H9 (cell line): Measurements from ENCODE around the gene MT3. TPM values are rescaled to one million over a fixed set of nuclear protein-coding genes. Genes with fewer than 3 reads are reported as not detected.
A peak's percentile ranks its signal among the peaks of the same experiment; 100 is the strongest.

Source experiments
- DNase-seq: peaks from one replicate; pipeline ENCODE4 v3.0.0-alpha.2; 2017
- H2AFZ ChIP-seq: one replicate; pipeline ENCODE4 v1.6.1; 2013; ENCODE audit warnings: mild to moderate bottlenecking, low read length, control low read depth, moderate library complexity
- H2AK5ac ChIP-seq: 2 replicates; pipeline ENCODE4 v1.6.1; 2013; ENCODE audit warnings: low read length, control low read depth, mixed read lengths; ENCODE audit not compliant: insufficient read length
- H2BK120ac ChIP-seq: one replicate; pipeline ENCODE4 v1.6.1; 2013; ENCODE audit warnings: low read depth, mild to moderate bottlenecking, low read length, control low read depth, inconsistent platforms; ENCODE audit not compliant: poor library complexity, severe bottlenecking
- H2BK12ac ChIP-seq: 2 replicates; pipeline ENCODE4 v1.6.1; 2013; ENCODE audit warnings: low read length, control low read depth, mixed read lengths, low read depth; ENCODE audit not compliant: insufficient read length
- H2BK15ac ChIP-seq: 2 replicates; pipeline ENCODE4 v1.6.1; 2013; ENCODE audit warnings: low read depth, low read length, control low read depth
- H2BK20ac ChIP-seq: one replicate; pipeline ENCODE4 v1.6.1; 2013; ENCODE audit warnings: low read depth, mild to moderate bottlenecking, low read length, control low read depth, inconsistent platforms; ENCODE audit not compliant: poor library complexity, severe bottlenecking
- H2BK5ac ChIP-seq: 2 replicates; pipeline ENCODE4 v1.6.1; 2013; ENCODE audit warnings: low read length, control low read depth, mixed read lengths; ENCODE audit not compliant: insufficient read length
- H3K14ac ChIP-seq: 2 replicates; pipeline ENCODE4 v1.6.1; 2013; ENCODE audit warnings: low read length, control low read depth; ENCODE audit not compliant: insufficient read depth
- H3K18ac ChIP-seq: 2 replicates; pipeline ENCODE4 v1.6.1; 2013; ENCODE audit warnings: low read depth, mild to moderate bottlenecking, mixed read lengths, low read length, control low read depth; ENCODE audit not compliant: insufficient read length
- H3K23ac ChIP-seq: 2 replicates; pipeline ENCODE4 v1.6.1; 2013; ENCODE audit warnings: low read length, control low read depth, mixed read lengths, low read depth; ENCODE audit not compliant: insufficient read length
- H3K23me2 ChIP-seq: 2 replicates; pipeline ENCODE4 v1.6.1; 2013; ENCODE audit warnings: low read depth, mild to moderate bottlenecking, mixed read lengths, low read length, control low read depth; ENCODE audit not compliant: insufficient read length, poor library complexity, severe bottlenecking
- H3K27ac ChIP-seq: 2 replicates; pipeline ENCODE4 v1.5.1; 2013; ENCODE audit warnings: low read length, control low read depth, mixed read lengths, low read depth; ENCODE audit not compliant: insufficient read length
- H3K27me3 ChIP-seq: 2 replicates; pipeline ENCODE4 v1.6.1; 2013; ENCODE audit warnings: low read length, control low read depth, inconsistent platforms; ENCODE audit not compliant: insufficient read depth
- H3K4ac ChIP-seq: 2 replicates; pipeline ENCODE4 v1.6.1; 2013; ENCODE audit warnings: low read depth, mild to moderate bottlenecking, control low read depth, inconsistent platforms, low read length, moderate library complexity
- H3K4me1 ChIP-seq: 2 replicates; pipeline ENCODE4 v1.6.1; 2013; ENCODE audit warnings: low read length, control low read depth, inconsistent platforms; ENCODE audit not compliant: insufficient read depth
- H3K4me2 ChIP-seq: 2 replicates; pipeline ENCODE4 v1.6.1; 2013; ENCODE audit warnings: low read length, control low read depth, mixed read lengths; ENCODE audit not compliant: insufficient read length, insufficient read depth
- H3K56ac ChIP-seq: 2 replicates; pipeline ENCODE4 v1.6.1; 2013; ENCODE audit warnings: low read depth, mild to moderate bottlenecking, mixed read lengths, low read length, control low read depth; ENCODE audit not compliant: insufficient read length
- H3K79me1 ChIP-seq: 2 replicates; pipeline ENCODE4 v1.6.1; 2013; ENCODE audit warnings: low read depth, mild to moderate bottlenecking, moderate library complexity, low read length, control low read depth, inconsistent platforms; ENCODE audit not compliant: insufficient read depth, poor library complexity, severe bottlenecking
- H3K79me2 ChIP-seq: 2 replicates; pipeline ENCODE4 v1.6.1; 2013; ENCODE audit warnings: low read length, control low read depth, inconsistent platforms; ENCODE audit not compliant: insufficient read depth
- H3K9ac ChIP-seq: 2 replicates; pipeline ENCODE4 v1.6.1; 2013; ENCODE audit warnings: low read length, control low read depth, mixed read lengths; ENCODE audit not compliant: insufficient read length; ENCODE audit errors: extremely low read depth
- H3K9me3 ChIP-seq: one replicate; pipeline ENCODE4 v1.6.1; 2013; ENCODE audit warnings: low read depth, low read length, inconsistent platforms; ENCODE audit not compliant: control insufficient read depth
- H3T11ph ChIP-seq: one replicate; pipeline ENCODE4 v1.6.1; 2013; ENCODE audit warnings: mild to moderate bottlenecking, low read length, control low read depth, inconsistent platforms
- H4K20me1 ChIP-seq: one replicate; pipeline ENCODE4 v1.6.1; 2013; ENCODE audit not compliant: control insufficient read depth, insufficient read length, insufficient read depth
- H4K5ac ChIP-seq: 2 replicates; pipeline ENCODE4 v1.6.1; 2013; ENCODE audit warnings: low read depth, mild to moderate bottlenecking, mixed read lengths, low read length, control low read depth; ENCODE audit not compliant: insufficient read length
- H4K8ac ChIP-seq: replicated peaks from 2 replicates; pipeline ENCODE4 v1.6.1; 2013; ENCODE audit warnings: low read length, control low read depth, mixed read lengths, low read depth; ENCODE audit not compliant: insufficient read length
- H4K91ac ChIP-seq: 2 replicates; pipeline ENCODE4 v1.6.1; 2013; ENCODE audit warnings: low read depth, mild to moderate bottlenecking, moderate library complexity, mixed read lengths, low read length, control low read depth; ENCODE audit not compliant: insufficient read length
- H3K27ac Mint-ChIP-seq, 3 experiments: 2 replicates in 2 of 3; 3 replicates in 1 of 3; pipeline ENCODE4 v1.8.0; 2020 to 2021; ENCODE audit warnings: mixed read lengths in 3 of 3, mild to moderate bottlenecking in 1 of 3, moderate library complexity in 1 of 3
- H3K27me3 Mint-ChIP-seq: 2 replicates; pipeline ENCODE4 v1.8.0; 2021; ENCODE audit warnings: low read depth, mild to moderate bottlenecking, moderate library complexity, mixed read lengths
- H3K36me3 Mint-ChIP-seq, 3 experiments: 2 replicates in 2 of 3; 3 replicates in 1 of 3; pipeline ENCODE4 v1.8.0; 2020 to 2021; ENCODE audit warnings: low read depth in 3 of 3, mixed read lengths in 3 of 3; ENCODE audit not compliant: insufficient read depth in 1 of 3
- H3K4me1 Mint-ChIP-seq, 2 experiments: 2 replicates each; pipeline ENCODE4 v1.8.0; 2020; ENCODE audit warnings: mixed read lengths in 2 of 2
- H3K4me3 Mint-ChIP-seq, 2 experiments: 2 replicates in 1 of 2; 3 replicates in 1 of 2; pipeline ENCODE4 v1.8.0; 2020 to 2021; ENCODE audit warnings: mild to moderate bottlenecking in 2 of 2, mixed read lengths in 2 of 2, moderate library complexity in 1 of 2
- H3K9me3 Mint-ChIP-seq, 2 experiments: 2 replicates in 1 of 2; 3 replicates in 1 of 2; pipeline ENCODE4 v1.8.0; 2020; ENCODE audit warnings: mild to moderate bottlenecking in 2 of 2, mixed read lengths in 2 of 2, moderate library complexity in 1 of 2
- WGBS: extraction: QIAGEN DNeasy Blood & Tissue Kit; methylation state at CpG from one replicate; pipeline ENCODE4 v1.1.7; 2013; ENCODE audit warnings: missing lambda C conversion rate, low lambda C conversion rate, mixed read lengths; ENCODE audit not compliant: insufficient read length; ENCODE audit errors: extremely low coverage; 5-methylcytosine and 5-hydroxymethylcytosine counted together
- total RNA-seq: library from RNA; stranded (reverse); gene quantifications from 2 replicates; pipeline ENCODE4 v1.2.1, GENCODE V29; 2021
- TF ChIP-seq, protein P1 (sequence below): fragments of 200-600 bp; sonication (generic); conservative IDR thresholded peaks from 3 replicates; pipeline ENCODE4 v1.8.0; 2021; ENCODE audit warnings: antibody characterized with exemption, mild to moderate bottlenecking

MT3 gene
- total RNA-seq, 1 experiment from 2014 or later: not detected

DNA sequence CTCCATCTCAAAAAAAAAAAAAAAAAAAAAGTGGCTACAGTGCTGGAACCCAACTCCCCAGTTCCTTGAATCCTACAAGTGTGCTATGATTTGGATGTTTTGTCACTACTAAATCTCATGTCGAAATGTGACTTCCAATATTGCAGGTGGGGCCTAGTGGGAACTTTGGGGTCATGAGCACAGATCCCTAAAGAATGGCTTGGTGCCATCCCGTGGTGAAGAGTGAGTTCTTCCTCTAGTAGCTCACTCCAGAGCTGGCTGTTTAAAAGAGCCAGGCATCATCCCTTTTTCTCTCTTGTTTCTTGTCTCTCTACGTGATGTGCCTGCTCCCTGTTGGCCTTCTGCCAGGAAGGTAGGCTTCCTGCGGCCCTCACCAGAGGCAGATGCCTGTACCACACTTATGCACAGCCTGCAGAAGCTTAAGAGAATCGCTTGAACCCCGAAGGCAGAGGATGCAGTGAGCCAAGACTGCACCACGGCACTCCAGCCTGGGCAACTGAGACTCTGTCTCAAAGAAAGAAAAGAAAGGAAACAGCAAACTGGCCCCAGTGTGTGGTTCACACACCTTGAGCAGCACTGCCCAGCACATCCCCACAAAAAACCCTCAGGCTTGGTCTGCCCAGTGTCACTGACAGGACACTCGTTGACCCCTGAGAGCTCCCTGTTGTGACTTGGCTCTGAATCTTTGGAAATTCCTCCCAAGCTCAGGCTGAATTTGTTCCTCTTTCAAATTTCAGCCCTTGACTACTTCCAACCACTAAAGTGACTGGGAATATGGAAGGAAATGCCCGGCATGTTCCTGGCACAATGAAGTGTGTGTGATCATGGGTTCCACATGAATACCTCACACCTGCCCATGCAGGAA, 39.4 kb downstream of the MT3 start:
- Histone ChIP-seq H3K79me2 (no peaks in the 10 kb centered on the region), H3K27me3 (peaks cover 82% of the 10 kb centered on the region), H4K5ac (no peak overlapping the region), H3K56ac (no peak overlapping the region), H3K14ac (no peak overlapping the region), H2BK120ac (no peak overlapping the region), H2BK20ac (no peak overlapping the region), H4K8ac (no peak overlapping the region), H3K4me2 (no peak overlapping the region), H3K23ac (no peak overlapping the region), H2BK15ac (no peak overlapping the region), H3K9ac (no peak overlapping the region), H3K18ac (no peak overlapping the region), H2AFZ (no peak overlapping the region), H4K91ac (no peak overlapping the region), H2AK5ac (no peak overlapping the region), H3K9me3 (no peaks in the 10 kb centered on the region), H3T11ph (no peak overlapping the region), H3K4ac (no peak overlapping the region), H3K27ac (no peak overlapping the region), H4K20me1 (no peaks in the 10 kb centered on the region), H2BK5ac (no peak overlapping the region), H3K79me1 (no peaks in the 10 kb centered on the region), H3K23me2 (peaks cover 16% of the 10 kb centered on the region), H3K4me1 (no peaks in the 10 kb centered on the region; the same call in 1 of the 2 replicates), H2BK12ac (no peak overlapping the region)
- no CpG with 5 or more reads among the region's 9 CpGs for WGBS
- H3K4me1 Mint-ChIP-seq: peaks cover 24 to 32% of the 10 kb centered on the region in 2 experiments
- peaks cover 96% of the 10 kb centered on the region for H3K27me3 Mint-ChIP-seq
- no peak overlapping the region for H3K4me3 Mint-ChIP-seq
- TF ChIP-seq, protein P1, sequence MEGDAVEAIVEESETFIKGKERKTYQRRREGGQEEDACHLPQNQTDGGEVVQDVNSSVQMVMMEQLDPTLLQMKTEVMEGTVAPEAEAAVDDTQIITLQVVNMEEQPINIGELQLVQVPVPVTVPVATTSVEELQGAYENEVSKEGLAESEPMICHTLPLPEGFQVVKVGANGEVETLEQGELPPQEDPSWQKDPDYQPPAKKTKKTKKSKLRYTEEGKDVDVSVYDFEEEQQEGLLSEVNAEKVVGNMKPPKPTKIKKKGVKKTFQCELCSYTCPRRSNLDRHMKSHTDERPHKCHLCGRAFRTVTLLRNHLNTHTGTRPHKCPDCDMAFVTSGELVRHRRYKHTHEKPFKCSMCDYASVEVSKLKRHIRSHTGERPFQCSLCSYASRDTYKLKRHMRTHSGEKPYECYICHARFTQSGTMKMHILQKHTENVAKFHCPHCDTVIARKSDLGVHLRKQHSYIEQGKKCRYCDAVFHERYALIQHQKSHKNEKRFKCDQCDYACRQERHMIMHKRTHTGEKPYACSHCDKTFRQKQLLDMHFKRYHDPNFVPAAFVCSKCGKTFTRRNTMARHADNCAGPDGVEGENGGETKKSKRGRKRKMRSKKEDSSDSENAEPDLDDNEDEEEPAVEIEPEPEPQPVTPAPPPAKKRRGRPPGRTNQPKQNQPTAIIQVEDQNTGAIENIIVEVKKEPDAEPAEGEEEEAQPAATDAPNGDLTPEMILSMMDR: no peak
- peaks cover 0 to 12% of the 10 kb centered on the region in 2 experiments; a peak in 2 of 5 replicates for H3K9me3 Mint-ChIP-seq
- DNase-seq: no peak
- H3K36me3 Mint-ChIP-seq: no peaks in the 10 kb centered on the region; a peak in 1 of 7 replicates
- peak overlapping the region in 1 of 3 experiments; percentile 22; a peak in 1 of 7 replicates for H3K27ac Mint-ChIP-seq
